IMR-90 (cell line): ENCODE data around the gene FGF2.

ENCODE experiments used
- CEBPB ChIP-seq: IDR thresholded peaks from 2 replicates; pipeline ENCODE4 v1.6.1; 2012; ENCODE audit warnings: low read depth, low read length, improper control_type of control experiment
- CTCF ChIP-seq: conservative IDR thresholded peaks from 2 replicates; pipeline ENCODE4 v1.5.1; 2012; ENCODE audit warnings: mild to moderate bottlenecking, low read depth, low read length, improper control_type of control experiment
- FOS ChIP-seq: fragments of 150-350 bp; IDR thresholded peaks from 2 replicates; pipeline ENCODE4 v1.6.1; 2016; ENCODE audit warnings: low read depth, low read length
- MAFK ChIP-seq: IDR thresholded peaks from 2 replicates; pipeline ENCODE4 v1.6.1; 2012; ENCODE audit warnings: low read depth, low read length, improper control_type of control experiment
- MAZ ChIP-seq: IDR thresholded peaks from 2 replicates; pipeline ENCODE4 v1.6.1; 2012; ENCODE audit warnings: low read depth, mild to moderate bottlenecking, low read length, improper control_type of control experiment, moderate library complexity, borderline replicate concordance
- POLR2A ChIP-seq: IDR thresholded peaks from 2 replicates; pipeline ENCODE4 v1.6.1; 2012; ENCODE audit warnings: mild to moderate bottlenecking, low read depth, low read length
- RFX5 ChIP-seq: IDR thresholded peaks from 2 replicates; pipeline ENCODE4 v1.8.0; 2012; ENCODE audit warnings: low read depth, mild to moderate bottlenecking, low read length, moderate library complexity
- TF ChIP-seq, protein P1 (sequence below): fragments of 150-350 bp; IDR thresholded peaks from 2 replicates; pipeline ENCODE4 v1.6.1; 2017; ENCODE audit warnings: mild to moderate bottlenecking, antibody characterized with exemption, low read length, low read depth

- TF ChIP-seq POLR2A, result no peak
- no peak for TF ChIP-seq MAFK
- TF ChIP-seq CTCF, result no peak
- TF ChIP-seq MAZ, result no peak
- TF ChIP-seq, protein P1, sequence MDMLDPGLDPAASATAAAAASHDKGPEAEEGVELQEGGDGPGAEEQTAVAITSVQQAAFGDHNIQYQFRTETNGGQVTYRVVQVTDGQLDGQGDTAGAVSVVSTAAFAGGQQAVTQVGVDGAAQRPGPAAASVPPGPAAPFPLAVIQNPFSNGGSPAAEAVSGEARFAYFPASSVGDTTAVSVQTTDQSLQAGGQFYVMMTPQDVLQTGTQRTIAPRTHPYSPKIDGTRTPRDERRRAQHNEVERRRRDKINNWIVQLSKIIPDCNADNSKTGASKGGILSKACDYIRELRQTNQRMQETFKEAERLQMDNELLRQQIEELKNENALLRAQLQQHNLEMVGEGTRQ, result no peak
- no peak for TF ChIP-seq FOS
- no peak for TF ChIP-seq CEBPB
- no peak for TF ChIP-seq RFX5
Observed at GRCh38 chr4:122845760-122846159, 19.1 kb downstream of the FGF2 start.
